ENCODE results near the gene B4GALNT4.
A peak's percentile ranks its signal among the peaks of the same experiment; 100 is the strongest.
"Not testable (repeated sequence)": the region's sequence is repeated elsewhere in the genome, so short reads cannot be mapped to it uniquely, and the experiment has no call there.

B4GALNT4 gene

GRCh38 chr11:395866-396265 is 26.6 kb downstream of the B4GALNT4 start:
- peak overlapping the region; percentile 98 for H3K27ac ChIP-seq
- DNase-seq (ENCODE audit: low spot score): no peak
- POLR2A ChIA-PET (ENCODE audit: low non-redundant PET): no interaction called here
- TF ChIP-seq CTCF (conservative IDR thresholded peaks at IDR 0.05; ENCODE audit: low read depth): no peak
- CTCF ChIA-PET: interaction anchor here (0.7 to 1.3 kb wide), 3 partner anchors 11 to 104 kb away, joined by 4 read pairs; no protein-coding TSS in a partner anchor

- ChIA-PET POLR2A (ENCODE audit: low non-redundant PET) (no interaction called here), CTCF (interaction anchor here (0.7 to 1.3 kb wide), 4 partner anchors 10 to 105 kb away, joined by 3 to 4 read pairs (median 4); no protein-coding TSS in a partner anchor)
- 0 out of 2 replicates have a peak, but pooled peaks have one; percentile 6 for TF ChIP-seq CTCF (conservative IDR thresholded peaks at IDR 0.05; ENCODE audit: low read depth)
- DNase-seq (ENCODE audit: low spot score): peak; percentile 28
- peak overlapping the region; percentile 98 for H3K27ac ChIP-seq
These were observed 27.2 kb downstream of the B4GALNT4 start for GRCh38 chr11:396511-396947.

GRCh38 chr11:396948-397548 is 27.7 kb downstream of the B4GALNT4 start:
- no peak for DNase-seq (ENCODE audit: low spot score)
- CTCF ChIA-PET: interaction anchor here (0.8 to 1.3 kb wide), 3 partner anchors 10 to 54 kb away, joined by 3 to 4 read pairs (median 4); no protein-coding TSS in a partner anchor
- peak overlapping the region; percentile 98 for H3K27ac ChIP-seq
- no peak for TF ChIP-seq CTCF (conservative IDR thresholded peaks at IDR 0.05; ENCODE audit: low read depth)
- POLR2A ChIA-PET (ENCODE audit: low non-redundant PET): no interaction called here

- CTCF ChIA-PET: interaction anchor here (0.6 to 1.1 kb wide), 2 partner anchors 50 to 136 kb away, joined by 3 to 6 read pairs; no protein-coding TSS in a partner anchor
- POLR2A ChIA-PET (ENCODE audit: low non-redundant PET): interaction anchor here (0.5 kb wide), 1 partner anchor 36 kb away, joined by 6 read pairs; no protein-coding TSS in a partner anchor
- no peak for DNase-seq (ENCODE audit: low spot score)
These were observed 29.5 kb downstream of the B4GALNT4 start for GRCh38 chr11:398826-399225.

GRCh38 chr11:399731-400211 is 30.5 kb downstream of the B4GALNT4 start:
- ChIA-PET POLR2A (ENCODE audit: low non-redundant PET) (no interaction called here), CTCF (no interaction called here)
- H3K27ac ChIP-seq: no peak overlapping the region
- no peak for TF ChIP-seq CTCF (conservative IDR thresholded peaks at IDR 0.05; ENCODE audit: low read depth)
- no peak for DNase-seq (ENCODE audit: low spot score)

More at GRCh38 chr11:398826-399225, 29.5 kb downstream of the B4GALNT4 start:
- no peak for TF ChIP-seq CTCF (conservative IDR thresholded peaks at IDR 0.05; ENCODE audit: low read depth)
- no peak overlapping the region for H3K27ac ChIP-seq

- TF ChIP-seq CTCF (conservative IDR thresholded peaks at IDR 0.05; ENCODE audit: low read depth): no peak
- ChIA-PET CTCF (no interaction called here), POLR2A (ENCODE audit: low non-redundant PET) (no interaction called here)
- no peak overlapping the region for H3K27ac ChIP-seq
- DNase-seq (ENCODE audit: low spot score): no peak
These were observed 31.0 kb downstream of the B4GALNT4 start for GRCh38 chr11:400241-400689.

GRCh38 chr11:401196-401595 is 31.9 kb downstream of the B4GALNT4 start:
- POLR2A ChIA-PET (ENCODE audit: low non-redundant PET); DNase-seq (ENCODE audit: low spot score); H3K27ac ChIP-seq; CTCF ChIA-PET: not testable (repeated sequence)

Data from RWPE1 (cell line).